ENCODE data around the gene MBNL3.

The MBNL3 gene

DNA sequence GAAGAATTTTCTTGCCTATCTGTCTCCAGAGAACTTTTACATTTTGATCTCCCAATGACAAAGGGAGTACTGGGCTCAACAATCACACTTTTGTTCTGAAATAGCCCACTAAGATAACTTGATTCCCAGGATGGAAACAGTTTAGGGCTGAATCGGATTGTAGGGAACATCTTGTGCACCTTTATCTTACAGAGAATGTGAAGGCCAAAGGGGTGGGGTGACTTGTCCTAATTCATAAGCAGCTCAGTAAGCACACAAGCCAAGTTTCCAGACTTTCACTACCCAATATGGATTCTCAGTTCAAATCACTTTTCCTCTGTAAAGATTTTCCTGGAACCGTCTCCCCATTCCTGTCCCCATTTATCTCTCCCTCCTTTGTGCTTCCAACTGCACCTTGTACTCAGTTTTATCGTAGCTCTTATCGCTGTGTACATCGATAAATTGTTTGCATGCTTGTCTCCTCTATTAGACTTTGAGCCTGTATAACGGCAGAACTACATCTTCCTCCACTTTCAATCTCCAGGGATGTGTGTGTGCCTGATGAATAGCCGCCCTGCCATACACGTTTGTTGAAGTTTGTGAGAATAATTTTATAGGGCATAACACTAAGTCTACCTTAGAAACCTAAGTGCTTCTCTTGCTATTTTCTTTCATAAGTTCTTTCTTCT lies 77.4 kb downstream of the MBNL3 start:
- no peak for DNase-seq

DNA sequence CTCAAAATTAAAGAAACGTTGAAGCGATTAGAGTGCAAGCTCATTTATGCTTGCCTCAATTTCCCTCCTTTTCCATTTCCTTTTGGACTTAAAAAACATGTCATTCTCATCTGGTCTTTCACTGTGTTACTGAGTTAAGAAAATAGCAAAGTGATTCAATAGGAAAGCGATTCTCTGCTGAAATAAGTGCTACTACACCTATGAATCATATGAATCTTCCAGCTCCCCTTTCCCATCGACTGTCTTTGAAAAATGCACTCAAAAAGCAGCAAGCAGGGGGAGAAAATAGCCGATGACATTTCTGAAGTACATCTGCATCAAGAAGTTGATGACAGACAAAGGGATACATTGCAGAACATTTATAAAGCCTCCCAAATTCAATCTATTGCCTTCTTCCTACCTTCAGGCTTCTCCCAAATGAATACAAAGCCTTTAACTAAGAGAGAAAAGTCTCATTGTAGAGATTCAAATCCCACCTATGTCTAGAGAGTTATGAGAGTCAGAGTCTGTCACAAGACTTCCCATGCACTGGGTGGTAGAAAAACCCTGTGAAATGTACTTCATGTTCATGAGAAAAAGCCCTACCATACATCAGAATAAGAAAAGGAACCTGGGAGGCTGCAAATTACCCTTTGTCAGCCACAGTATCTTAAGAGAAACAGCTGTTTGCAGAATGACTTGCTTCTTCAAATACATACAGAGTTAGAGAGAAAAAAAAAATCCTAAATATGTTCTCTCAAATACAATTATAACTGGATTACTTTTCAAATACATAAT lies 78.9 kb downstream of the MBNL3 start:
- no peak for DNase-seq

DNA sequence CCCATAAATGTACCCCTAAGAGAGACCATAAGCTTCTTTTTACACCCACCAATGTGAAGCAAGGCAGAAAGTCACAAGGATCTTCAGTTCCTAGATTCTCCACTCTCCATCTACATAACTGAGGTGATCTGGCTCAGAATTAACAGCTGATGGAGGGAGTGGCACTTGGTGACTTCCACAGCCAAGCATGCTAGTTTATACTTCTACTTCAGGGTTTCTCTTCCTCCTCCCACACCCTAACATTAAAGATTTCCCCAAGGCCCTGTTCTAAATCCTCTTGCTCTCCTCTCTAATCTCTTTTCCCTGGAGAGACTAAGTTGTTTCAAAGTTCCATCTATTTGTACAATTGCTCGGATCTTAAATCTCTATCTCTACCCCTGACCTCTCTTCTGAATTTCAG lies 81.1 kb downstream of the MBNL3 start:
- no peak for DNase-seq

DNA sequence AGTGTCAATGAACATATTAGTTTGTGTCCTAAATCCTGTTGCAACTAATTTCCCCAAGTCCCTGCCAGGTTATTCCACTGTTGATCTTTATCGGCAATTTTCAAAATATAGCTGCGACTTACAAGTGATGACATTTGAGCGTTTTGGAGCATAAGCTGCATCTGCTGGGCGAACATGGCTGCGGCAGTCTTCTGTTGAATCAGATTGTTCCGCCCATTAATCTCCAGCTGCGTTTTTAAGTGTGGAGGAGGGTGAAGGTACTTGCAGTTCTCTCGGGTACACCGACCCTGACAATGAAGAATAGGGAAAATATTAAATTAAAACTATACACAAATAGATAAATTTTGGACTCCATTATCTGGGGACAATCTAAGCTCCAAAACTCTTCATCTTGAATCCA lies 82.7 kb downstream of the MBNL3 start:
- DNase-seq = no peak

DNA sequence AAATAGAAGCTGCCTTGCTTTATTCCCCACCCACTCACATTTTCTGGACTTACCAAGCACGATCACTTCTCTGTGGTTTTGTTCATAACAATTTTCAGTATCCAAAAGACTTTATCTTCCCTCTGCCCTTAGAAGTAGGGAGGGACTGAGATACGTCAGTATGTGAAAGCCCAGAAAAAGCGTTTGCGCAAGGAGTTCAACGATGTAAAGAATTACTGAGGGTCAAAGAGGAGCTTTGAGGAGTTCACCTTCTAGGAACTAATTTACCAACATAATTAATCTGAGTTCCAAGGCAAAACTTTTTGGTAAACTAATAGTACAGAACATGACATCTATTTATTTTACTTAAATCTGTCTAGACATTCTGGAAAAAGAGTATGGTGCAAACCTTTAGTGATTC lies 84.6 kb downstream of the MBNL3 start:
- DNase-seq = no peak

DNA sequence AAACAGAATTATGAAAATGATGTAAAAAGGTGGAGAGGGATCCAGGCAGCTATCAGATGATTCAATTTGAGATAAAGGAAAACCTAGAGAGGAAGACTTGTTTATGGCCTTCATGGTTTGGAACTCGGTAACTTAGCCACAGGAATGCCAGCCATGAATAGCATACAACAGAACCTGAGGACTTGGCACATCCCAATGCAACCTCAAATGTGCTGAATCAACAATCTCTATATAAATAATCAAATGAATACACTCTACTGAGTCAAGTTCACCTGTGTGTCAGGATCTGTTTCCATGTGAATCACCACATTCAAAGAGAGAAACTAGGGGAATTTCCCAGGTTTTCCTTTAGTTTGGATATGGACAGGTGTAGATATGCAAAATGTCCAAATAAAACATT lies 86.9 kb downstream of the MBNL3 start:
- DNase-seq = no peak

DNA sequence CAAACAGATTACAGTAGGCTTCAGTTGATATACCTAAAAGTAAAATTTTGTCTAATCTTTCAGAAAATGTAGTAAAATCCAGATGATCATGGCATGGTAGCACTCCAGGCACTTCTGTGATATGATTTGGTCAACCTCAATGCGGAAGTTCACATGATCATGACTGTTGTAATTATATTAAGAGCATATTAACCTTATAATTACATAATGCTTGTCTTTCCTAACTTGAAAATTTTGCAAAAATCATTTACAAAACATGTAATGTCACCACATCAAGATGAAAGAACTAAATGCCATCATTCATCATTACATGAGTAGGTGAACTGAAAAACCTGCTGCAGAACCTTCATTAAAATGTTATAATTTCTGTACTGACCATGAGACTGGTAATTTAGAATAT lies 88.1 kb downstream of the MBNL3 start:
- no peak for DNase-seq

DNA sequence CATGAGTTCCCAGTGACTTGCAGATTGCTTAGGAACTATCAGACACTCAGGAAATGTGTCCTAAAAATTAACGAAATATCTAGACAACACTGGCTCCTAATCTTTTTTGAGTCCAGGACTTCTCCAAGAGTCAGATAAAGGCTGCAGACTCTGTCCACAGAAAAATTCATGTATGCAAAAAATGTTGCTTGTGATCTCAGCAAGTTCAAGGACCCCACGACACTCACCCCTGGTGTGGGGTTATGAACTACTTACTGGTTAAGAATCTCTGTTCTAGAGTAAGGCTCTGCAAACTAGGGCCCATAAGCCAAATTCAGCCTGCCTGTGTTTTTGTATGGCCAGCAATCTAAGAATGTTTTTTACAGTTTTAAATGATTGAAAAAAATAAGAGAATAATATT lies 93.2 kb downstream of the MBNL3 start:
- DNase-seq = no peak

DNA sequence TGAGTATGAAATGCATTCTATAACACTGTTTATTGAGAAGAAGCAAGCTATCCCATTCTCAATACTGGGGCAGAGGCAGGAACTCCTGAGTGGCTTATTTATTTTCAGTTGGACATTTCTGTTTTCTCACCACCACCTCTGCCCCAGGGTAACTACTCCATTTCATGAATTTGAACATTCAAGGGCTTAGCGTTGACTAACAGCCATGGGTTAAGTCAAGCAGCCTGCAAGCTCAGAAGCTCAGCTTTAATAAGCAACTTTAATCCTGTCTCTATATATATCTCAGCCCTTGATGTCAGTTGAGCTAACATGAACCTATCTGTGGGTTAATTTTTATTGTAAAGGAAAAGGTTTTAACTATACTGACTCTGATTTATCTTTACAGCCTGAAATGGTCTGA lies 93.8 kb downstream of the MBNL3 start:
- no peak for DNase-seq

DNA sequence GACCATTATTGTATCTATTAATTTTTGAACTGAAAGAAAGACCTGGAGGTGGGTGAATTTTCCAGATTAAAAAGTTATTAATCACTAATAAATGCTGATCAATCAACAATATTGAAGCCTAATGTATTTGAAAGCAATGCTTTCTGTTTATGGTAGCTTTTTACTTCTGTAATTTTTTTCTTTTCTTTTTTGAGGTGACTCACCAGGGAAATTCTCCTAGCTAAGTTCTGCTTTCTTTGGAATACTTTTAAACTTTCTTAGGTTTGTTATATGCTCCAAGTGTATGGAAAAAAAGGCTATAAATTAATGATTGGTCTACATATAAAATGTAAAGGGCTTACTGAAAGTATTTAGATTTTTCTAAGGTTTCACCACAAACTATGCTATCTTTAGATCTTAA lies 94.2 kb downstream of the MBNL3 start:
- no peak for DNase-seq

DNA sequence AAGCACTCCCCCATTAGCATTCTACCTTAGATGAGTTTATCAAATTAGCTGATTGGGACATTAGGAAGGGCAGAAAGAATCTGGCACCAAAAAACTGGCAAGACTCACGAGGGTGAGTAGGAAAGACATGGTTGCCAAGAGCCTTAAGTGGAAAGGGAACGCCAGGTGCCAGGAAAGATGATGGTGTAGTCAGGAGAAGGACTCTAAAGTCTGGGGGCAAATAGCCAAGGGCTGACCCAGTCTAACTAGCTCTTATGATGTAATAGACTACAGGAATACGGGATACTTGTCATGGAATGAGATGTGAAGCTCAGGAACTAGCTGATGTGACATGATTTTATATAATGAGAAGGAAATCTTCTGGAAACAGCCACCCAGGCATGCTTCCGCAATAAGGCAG lies 94.8 kb downstream of the MBNL3 start:
- no peak for DNase-seq

DNA sequence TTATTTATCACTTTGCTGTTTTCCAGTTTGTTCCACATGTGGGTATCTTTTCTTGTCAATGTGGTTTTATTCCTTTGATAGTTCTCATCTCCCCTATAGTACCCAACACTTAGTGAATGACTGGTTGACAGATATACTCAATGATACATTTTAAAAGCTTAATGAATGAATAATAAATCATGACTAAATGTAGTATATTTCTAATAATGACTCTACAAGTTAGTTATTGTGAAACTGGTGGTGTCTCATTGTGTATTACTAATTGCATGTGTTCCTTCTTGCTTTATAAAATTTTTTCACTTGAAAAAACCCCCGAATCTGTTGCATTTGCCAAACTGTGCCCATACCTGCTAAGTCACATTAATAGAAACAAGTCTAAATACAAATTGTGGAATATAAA lies 95.4 kb downstream of the MBNL3 start:
- DNase-seq = no peak

DNA sequence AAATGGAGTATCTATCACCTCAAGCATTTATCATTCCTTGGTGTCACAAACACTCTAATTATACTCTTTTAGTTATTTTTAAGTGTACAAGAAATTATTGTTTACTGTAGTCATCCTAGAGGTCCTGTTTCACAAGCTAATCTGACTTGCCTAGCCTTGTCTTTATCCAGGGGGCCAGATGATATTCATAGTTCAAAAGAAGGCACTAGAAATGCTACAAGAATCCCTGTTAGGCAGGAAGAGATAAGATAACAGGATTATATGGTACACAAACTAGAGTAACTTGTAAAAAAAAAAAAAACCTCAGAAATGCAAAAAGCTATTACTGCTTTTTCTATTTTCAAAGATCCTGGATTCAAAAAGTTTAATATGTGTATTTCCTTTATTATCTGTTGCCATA lies 95.8 kb downstream of the MBNL3 start:
- no peak for DNase-seq

DNA sequence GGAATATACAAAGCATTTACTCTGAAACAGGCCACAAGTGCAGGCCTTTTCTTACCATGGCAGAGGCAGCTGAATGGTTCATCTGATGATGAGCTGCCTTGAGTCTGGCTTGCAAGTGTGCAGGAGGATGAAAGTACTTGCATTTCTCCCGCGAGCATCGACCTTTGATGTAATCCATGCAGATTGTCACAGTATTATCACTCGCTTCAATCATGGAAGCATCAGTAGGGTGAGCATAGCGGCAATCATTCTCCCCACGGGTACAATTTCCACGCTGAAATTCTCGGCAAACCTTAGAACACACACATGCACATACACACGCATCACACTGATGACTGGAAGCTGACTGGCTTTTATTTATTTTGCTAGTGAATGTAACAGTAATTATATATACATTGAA lies 98.0 kb downstream of the MBNL3 start:
- DNase-seq = no peak

DNA sequence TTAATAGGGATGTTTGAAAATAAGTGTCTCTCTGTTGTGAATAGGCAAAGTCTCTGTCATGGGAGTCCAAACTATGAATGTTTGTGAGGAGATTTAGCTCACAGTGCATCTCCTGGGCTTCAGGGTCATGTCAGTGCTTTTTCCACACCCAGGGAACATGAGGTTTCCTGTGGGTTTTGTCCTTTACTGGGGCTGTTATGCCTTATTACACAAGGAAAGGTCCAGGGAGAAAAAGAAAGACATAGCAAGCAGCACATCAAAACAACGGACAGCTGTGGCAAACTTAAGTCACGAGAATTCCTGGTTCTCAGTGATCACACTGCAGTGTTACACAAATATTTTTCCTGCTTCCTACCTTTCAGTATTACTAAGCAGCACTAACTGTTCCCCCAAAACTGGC lies 99.4 kb downstream of the MBNL3 start:
- DNase-seq = no peak

DNA sequence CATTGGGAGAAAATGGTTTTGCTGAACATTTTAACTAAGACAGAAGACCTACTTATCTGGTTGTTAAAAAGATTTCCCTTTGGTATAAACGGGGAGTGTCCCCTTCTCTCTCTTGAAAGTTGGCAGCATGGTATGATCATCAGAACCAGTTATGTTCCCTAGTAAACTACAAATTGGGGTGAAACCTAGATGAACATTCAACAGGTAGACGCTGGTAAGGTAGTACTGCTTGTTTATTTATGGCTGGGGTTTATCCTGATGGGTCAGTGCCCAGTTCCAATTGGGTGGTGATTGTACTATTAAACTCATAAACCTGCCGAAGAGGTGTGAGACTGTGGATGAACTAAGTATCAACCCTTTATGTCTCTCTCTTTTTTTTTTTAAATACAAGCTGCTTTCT lies 100.5 kb downstream of the MBNL3 start:
- no peak for DNase-seq

DNA sequence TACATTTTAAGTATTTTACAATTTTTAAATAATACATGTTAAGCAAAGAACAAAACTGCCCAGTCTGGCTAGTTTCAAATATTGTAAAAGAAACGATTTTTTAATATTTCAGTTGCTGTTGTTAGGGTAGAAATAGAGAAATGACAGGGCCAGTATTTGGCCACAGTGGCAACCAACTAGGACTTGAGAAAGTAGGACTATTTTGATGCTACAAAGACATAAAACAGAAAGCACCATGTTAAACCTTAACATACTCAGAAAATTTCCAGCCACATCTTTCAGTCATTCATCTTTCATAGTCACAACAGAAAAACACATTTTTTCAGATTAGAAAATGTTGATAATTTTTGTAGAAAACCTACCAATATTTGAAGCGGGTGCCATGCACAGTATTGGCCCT lies 104.5 kb downstream of the MBNL3 start:
- DNase-seq = no peak

DNA sequence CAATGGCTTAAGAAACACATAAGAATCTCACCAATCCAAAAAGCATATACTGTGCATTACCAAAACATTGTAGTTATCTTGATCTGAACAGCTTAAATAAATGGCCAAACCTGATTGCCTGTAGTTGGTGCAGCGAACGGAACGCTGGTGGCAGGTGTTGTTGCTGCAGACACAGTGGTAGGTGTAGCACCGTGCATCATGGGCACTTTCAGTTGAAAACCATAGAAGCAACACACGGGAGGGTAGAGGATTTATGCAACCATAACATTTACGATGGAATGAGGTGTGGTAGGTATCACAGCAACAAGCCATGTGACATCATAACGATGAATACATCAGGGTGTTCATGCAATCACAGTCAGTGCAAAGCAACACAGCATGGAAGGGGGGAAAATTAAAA lies 106.8 kb downstream of the MBNL3 start:
- no peak for DNase-seq

DNA sequence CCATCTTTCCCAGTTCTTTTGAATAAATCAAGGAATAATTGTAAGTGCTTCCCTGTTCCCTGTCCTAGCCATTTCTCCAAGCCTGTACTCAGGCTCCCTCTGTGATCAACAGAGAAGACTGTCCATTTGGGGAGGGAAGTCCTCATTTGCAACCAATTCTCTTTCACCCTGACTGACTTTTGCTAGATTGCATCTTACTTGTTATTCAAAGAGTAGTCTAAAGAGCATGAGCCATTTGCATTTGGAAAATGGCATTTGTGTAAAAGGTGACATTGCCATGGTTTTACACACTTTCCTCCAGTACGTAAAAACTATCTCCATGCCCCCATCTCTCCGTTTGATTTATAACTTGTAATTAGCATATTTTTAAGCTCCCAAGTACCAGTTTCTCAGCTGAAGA lies 110.6 kb downstream of the MBNL3 start:
- DNase-seq = no peak

DNA sequence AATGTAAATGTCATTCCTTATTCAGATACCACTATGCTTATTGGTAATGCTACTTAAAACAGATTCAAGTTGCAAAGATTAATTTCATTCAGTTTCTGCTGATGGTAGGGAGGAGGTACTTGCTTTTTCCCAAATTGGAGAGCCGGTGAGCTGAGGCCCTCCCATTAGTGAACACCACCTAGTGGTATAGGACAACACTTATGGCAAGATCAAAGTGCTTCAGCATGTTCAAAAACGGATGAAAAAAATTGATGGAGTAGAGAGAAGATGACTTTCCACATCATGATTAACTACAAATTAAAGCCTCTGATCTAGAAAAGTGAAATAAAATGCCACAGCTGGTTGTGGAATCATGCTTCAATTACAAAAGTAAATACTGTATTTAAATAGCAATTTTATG lies 112.9 kb downstream of the MBNL3 start:
- DNase-seq = no peak

DNA sequence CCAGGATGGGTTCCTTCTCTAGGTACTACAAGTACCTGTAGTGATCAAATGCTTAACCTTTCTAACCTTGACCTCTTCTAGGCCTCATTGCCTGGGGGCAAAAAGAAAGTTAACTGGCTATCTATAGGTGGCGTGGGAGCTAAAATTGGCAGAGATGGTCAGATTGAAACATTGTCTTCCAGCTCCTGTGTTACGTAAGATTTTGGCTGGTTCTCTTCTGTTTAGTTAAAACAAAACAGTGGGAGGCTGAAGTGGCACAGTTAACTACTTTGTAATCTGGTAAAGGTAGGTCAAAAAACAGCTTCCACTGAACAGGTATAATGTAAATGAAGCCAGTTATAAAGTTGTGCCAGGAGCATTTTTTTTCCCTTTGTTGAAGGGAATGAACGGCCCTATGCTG lies 115.2 kb downstream of the MBNL3 start:
- no peak for DNase-seq

DNA sequence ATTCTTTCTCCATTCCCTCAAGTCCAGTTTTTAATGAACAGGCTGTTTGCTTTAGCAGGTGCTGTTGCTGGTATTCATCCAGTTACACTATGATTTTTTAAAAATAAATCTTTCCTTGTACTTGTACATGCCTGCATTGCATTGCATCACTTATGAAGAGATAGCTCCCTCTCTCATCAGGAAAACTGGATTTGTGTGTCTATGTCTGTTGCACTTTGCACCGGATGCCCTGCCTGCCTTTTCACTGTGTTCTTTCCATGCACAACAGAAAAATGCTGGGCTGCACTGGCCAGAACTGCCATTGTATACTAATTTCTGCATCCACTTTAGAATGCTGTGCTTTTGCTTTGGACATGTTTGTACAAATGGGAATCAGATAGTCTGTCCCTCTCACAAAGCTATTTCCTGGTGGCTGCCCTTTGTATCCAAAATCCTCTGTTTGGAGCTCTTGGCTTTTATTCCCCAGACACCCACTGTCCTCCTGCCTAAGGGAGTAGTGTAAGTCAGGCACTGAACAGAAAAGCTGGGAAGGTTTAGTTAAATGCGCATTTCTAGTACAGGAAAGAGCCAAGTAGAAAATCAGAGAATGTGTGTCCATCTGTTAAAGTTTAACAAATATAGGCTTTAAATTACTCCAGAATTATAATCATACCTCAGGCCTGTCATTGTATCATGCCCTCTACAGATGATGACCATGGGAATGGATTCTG lies 119.1 kb downstream of the MBNL3 start:
- DNase-seq = no peak

DNA sequence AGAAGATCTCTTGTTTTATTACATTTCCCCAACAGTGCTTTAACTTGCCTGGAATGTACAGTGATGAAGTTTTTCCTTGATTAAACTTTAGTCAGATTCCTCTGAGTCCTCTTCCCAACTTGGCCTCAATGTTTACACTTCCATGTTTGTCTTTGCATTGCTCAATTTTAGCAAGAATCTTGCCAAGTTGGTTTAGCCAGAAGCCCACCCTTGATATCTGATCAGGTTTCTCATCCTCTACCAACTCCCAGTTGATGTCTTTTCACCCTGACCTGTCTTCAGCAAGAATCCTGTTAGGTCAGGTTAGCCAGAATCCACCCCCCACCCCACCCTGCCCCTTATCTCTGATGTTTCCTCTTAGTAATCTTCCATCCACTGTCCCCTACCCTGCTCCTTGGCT lies 120.9 kb downstream of the MBNL3 start:
- DNase-seq = no peak

DNA sequence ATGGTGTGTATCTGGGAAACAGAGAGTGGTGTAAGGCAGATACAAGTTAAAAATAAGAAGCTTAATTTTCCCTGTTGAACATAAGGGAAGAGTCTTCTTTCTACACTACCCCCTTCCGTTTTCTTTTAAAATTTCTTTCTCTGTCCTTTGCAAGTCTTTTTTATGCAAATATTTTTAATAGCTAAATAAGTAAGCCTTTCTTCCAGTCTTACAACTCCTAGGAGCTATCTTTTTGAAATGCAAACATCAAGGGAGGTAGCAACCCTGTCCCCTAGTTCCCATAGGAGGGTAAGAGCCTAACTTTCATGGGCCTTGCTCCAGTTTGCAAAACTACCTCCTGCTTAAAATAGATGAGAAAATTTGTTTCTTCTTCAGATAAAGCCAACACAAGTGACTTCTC lies 121.5 kb downstream of the MBNL3 start:
- DNase-seq = no peak
